HepG2 (cell line): ENCODE results near the gene PIK3R5. TPM values are rescaled to one million over a fixed set of nuclear protein-coding genes. Genes with fewer than 3 reads are reported as not detected.

Experiments used
- ATAC-seq: fragments of 200-7000 bp; cut with Tn5 transposase; 3 replicates; pipeline ENCODE4 v1.9.1; 2020; ENCODE audit warnings: mild to moderate bottlenecking, moderate library complexity
- BruUV-seq: library from RNA; stranded (reverse); fragments of 400-500 nt; replicated peaks from 2 replicates; lab custom pipeline; 2021; lab: Mats Ljungman, UMichigan
- CTCF ChIA-PET: fragments of 300-600 bp; formaldehyde crosslinking; extraction: SDS; loops from one replicate; lab custom pipeline; 2021; ENCODE audit warnings: low total read pairs, inconsistent platforms, low intra/inter-chr PET ratio; lab: Yijun Ruan, JAX
- POLR2A ChIA-PET: fragments of 350-600 bp; sonication (Branson Sonifier 250); formaldehyde crosslinking; loops from one replicate; lab custom pipeline; 2020; ENCODE audit warnings: antibody characterized with exemption, inconsistent platforms; lab: Yijun Ruan, JAX
- DNase-seq: peaks from one replicate; pipeline ENCODE4 v3.0.0-alpha.2; 2015; ENCODE audit warnings: low spot score
- FAIRE-seq: peaks from 3 replicates; lab custom pipeline; 2011; peaks lifted over from hg19 to GRCh38; lab: Jason Lieb, UNC
- H2AFZ ChIP-seq: one replicate; pipeline ENCODE4 v1.6.1; 2011; ENCODE audit warnings: low read length, inconsistent platforms
- H3K27ac ChIP-seq: fragments of 300-600 bp; 3 replicates; pipeline ENCODE4 v1.8.0; 2011; ENCODE audit warnings: mixed run types, mild to moderate bottlenecking, mixed read lengths, low read length, inconsistent platforms; ENCODE audit not compliant: insufficient read depth; ENCODE audit errors: extremely low read length
- H3K27me3 ChIP-seq, 2 experiments: fragments of 200-600 bp in 1 of 2; 2 replicates in 1 of 2; 3 replicates in 1 of 2; pipeline versions ENCODE4 v1.6.0 to v1.8.0; 2011; ENCODE audit warnings: low read length in 2 of 2, mild to moderate bottlenecking in 2 of 2, moderate library complexity in 2 of 2, inconsistent platforms in 1 of 2; ENCODE audit not compliant: insufficient read depth in 2 of 2, control insufficient read depth in 1 of 2
- H3K36me3 ChIP-seq, 2 experiments: fragments of 200-600 bp in 1 of 2; replicated peaks in 1 of 2; 2 replicates in 1 of 2; 3 replicates in 1 of 2; pipeline versions ENCODE4 v1.5.1 to v1.8.0; 2011; ENCODE audit warnings: low read length in 2 of 2, inconsistent platforms in 1 of 2; ENCODE audit not compliant: insufficient read depth in 2 of 2, control insufficient read depth in 1 of 2
- H3K4me1 ChIP-seq: 2 replicates; pipeline ENCODE4 v1.5.1; 2012; ENCODE audit warnings: low read length, inconsistent platforms; ENCODE audit not compliant: insufficient read depth
- H3K4me2 ChIP-seq: 2 replicates; pipeline ENCODE4 v1.6.0; 2011; ENCODE audit warnings: low read depth, low read length, inconsistent platforms
- H3K4me3 ChIP-seq, 3 experiments: fragments of 200-600 bp in 1 of 3; sonication (generic), shearing (Covaris generic) in 1 of 3; replicated peaks in 1 of 3; 2 replicates each; pipeline ENCODE4 v1.5.1; 2011 to 2016; ENCODE audit warnings: low read length in 3 of 3, inconsistent platforms in 2 of 3, low read depth in 2 of 3, mild to moderate bottlenecking in 2 of 3, control low read depth in 1 of 3, mixed read lengths in 1 of 3; ENCODE audit not compliant: insufficient read depth in 1 of 3
- H3K79me2 ChIP-seq: one replicate; pipeline ENCODE4 v1.6.1; 2011; ENCODE audit warnings: low read length, inconsistent platforms; ENCODE audit not compliant: insufficient read depth
- H3K9ac ChIP-seq: 2 replicates; pipeline ENCODE4 v1.6.0; 2011; ENCODE audit warnings: mild to moderate bottlenecking, low read depth, low read length, inconsistent platforms; ENCODE audit not compliant: insufficient read depth
- H3K9me3 ChIP-seq: 2 replicates; pipeline ENCODE4 v1.5.1; 2012; ENCODE audit warnings: mild to moderate bottlenecking, low read length
- H4K20me1 ChIP-seq: 2 replicates; pipeline ENCODE4 v1.6.0; 2011; ENCODE audit warnings: inconsistent platforms, mild to moderate bottlenecking, low read length, moderate library complexity; ENCODE audit not compliant: insufficient read depth
- ATF7-NPFF ChIP-seq: sonication (generic); formaldehyde crosslinking; IDR thresholded peaks from 2 replicates; pipeline ENCODE4 v1.8.1; 2023; ENCODE audit warnings: mild to moderate bottlenecking, low read depth, missing genetic modification reagents, moderate library complexity
- FOXO1 ChIP-seq: sonication (generic); formaldehyde crosslinking; IDR thresholded peaks from 2 replicates; pipeline ENCODE4 v1.4.0; 2020; ENCODE audit warnings: missing genetic modification reagents
- HOXD1 ChIP-seq: sonication (generic); formaldehyde crosslinking; IDR thresholded peaks from 2 replicates; pipeline ENCODE4 v1.5.0; 2020; ENCODE audit warnings: missing genetic modification reagents
- JUNB ChIP-seq: sonication (generic); formaldehyde crosslinking; IDR thresholded peaks from 2 replicates; pipeline ENCODE4 v1.8.0; 2022; ENCODE audit warnings: missing genetic modification reagents, mild to moderate bottlenecking, borderline replicate concordance
- KDM4B ChIP-seq: sonication (generic); formaldehyde crosslinking; IDR thresholded peaks from 2 replicates; pipeline ENCODE4 v1.4.0; 2020; ENCODE audit warnings: missing genetic modification reagents
- MATR3 ChIP-seq: sonication (generic); formaldehyde crosslinking; IDR thresholded peaks from 2 replicates; pipeline ENCODE4 v1.4.0; 2020; ENCODE audit warnings: missing genetic modification reagents
- MAZ ChIP-seq, 2 experiments: sonication (generic) in 1 of 2; formaldehyde crosslinking in 1 of 2; IDR thresholded peaks; 2 replicates each; pipeline versions ENCODE4 v1.5.0 to v1.6.1; 2012 to 2020; ENCODE audit warnings: low read depth in 2 of 2, mild to moderate bottlenecking in 2 of 2, borderline replicate concordance in 1 of 2, improper control_type of control experiment in 1 of 2, low read length in 1 of 2, missing genetic modification reagents in 1 of 2, moderate library complexity in 1 of 2
- SOX6 ChIP-seq, 2 experiments: fragments of 450-650 bp in 1 of 2; sonication (generic) in 1 of 2; formaldehyde crosslinking in 1 of 2; IDR thresholded peaks; 2 replicates each; pipeline versions ENCODE4 v1.4.0 to v1.6.1; 2017 to 2020; ENCODE audit warnings: antibody characterized with exemption in 1 of 2, mild to moderate bottlenecking in 1 of 2, missing genetic modification reagents in 1 of 2
- SP1 ChIP-seq, 2 experiments: fragments of 450-650 bp in 1 of 2; sonication (generic) in 1 of 2; formaldehyde crosslinking in 1 of 2; IDR thresholded peaks; 2 replicates each; pipeline versions ENCODE4 v1.4.0 to v1.6.1; 2016 to 2020; ENCODE audit warnings: missing genetic modification reagents in 1 of 2
- SRF ChIP-seq: IDR thresholded peaks from 2 replicates; pipeline ENCODE4 v1.6.1; 2011; ENCODE audit warnings: mild to moderate bottlenecking, low read depth, low read length, moderate library complexity
- TRAFD1 ChIP-seq: sonication (generic); formaldehyde crosslinking; IDR thresholded peaks from 2 replicates; pipeline ENCODE4 v1.5.1; 2020; ENCODE audit warnings: missing genetic modification reagents, mild to moderate bottlenecking, borderline replicate concordance
- ZC3H4 ChIP-seq: sonication (generic); formaldehyde crosslinking; IDR thresholded peaks from 2 replicates; pipeline ENCODE4 v1.4.0; 2020; ENCODE audit warnings: missing genetic modification reagents, borderline replicate concordance
- ZNF256 ChIP-seq: sonication (generic); formaldehyde crosslinking; conservative IDR thresholded peaks from 2 replicates; pipeline ENCODE4 v1.4.0; 2020; ENCODE audit warnings: missing genetic modification reagents
- ZNF563 ChIP-seq: sonication (generic); formaldehyde crosslinking; IDR thresholded peaks from 2 replicates; pipeline ENCODE4 v1.8.0; 2022; ENCODE audit warnings: mild to moderate bottlenecking, moderate library complexity, missing genetic modification reagents
- ZNF570 ChIP-seq: sonication (generic); formaldehyde crosslinking; IDR thresholded peaks from 2 replicates; pipeline ENCODE4 v1.4.0; 2020; ENCODE audit warnings: mild to moderate bottlenecking, missing genetic modification reagents, borderline replicate concordance
- WGBS: methylation state at CpG from one replicate; pipeline ENCODE4 v1.1.6; 2017; ENCODE audit warnings: low lambda C conversion rate; 5-methylcytosine and 5-hydroxymethylcytosine counted together
- in situ Hi-C: cut with HindIII; loops from 2 replicates; pipeline ENCODE4 v1.10.0; 2017; ENCODE audit warnings: low pct_unique_long_range_greater_than_20kb; ENCODE audit not compliant: extremely low pct_ligation_motif_present
- intact Hi-C: fragments of 100-400 bp; cut with micrococcal nuclease; formaldehyde crosslinking; loops from one replicate; pipeline ENCODE4 v1.10.0; 2022; ENCODE audit not compliant: unreplicated experiment
- polyA plus RNA-seq, 8 experiments: library from polyadenylated mRNA; depleted of rRNA in 3 of 8; stranded (reverse) in 7 of 8; unstranded in 1 of 8; fragments of >200 nt; fragmentation: Illumina TruSeq in 4 of 8; extraction: Trizol in 4 of 8; gene quantifications; 2 replicates each; pipeline versions ENCODE4 v1.2.1 to v1.2.3, GENCODE V29; 2011 to 2016; ENCODE audit warnings: low read depth in 4 of 8, missing spikeins in 1 of 8, mixed read lengths in 1 of 8; ENCODE audit not compliant: insufficient read depth in 1 of 8
- total RNA-seq, 5 experiments: library from RNA; depleted of rRNA; stranded (reverse); fragments of >200 nt; fragmentation: Illumina TruSeq; extraction: Trizol; gene quantifications; 2 replicates each; pipeline ENCODE4 v1.2.3, GENCODE V29; 2016; ENCODE audit warnings: low read depth in 1 of 5

The PIK3R5 gene
- total and polyA plus RNA-seq, 2 of the 13 experiments (the other 11 are each of a cell fraction or from before 2014, with no cell fraction given) = not detected

- WGBS = 64% methylated on average over 1 of the region's 1 CpG
- Histone ChIP-seq H3K27me3 (peaks cover 11 to 53% of the 10 kb centered on the region in 2 experiments), H4K20me1 (no peaks in the 10 kb centered on the region), H3K4me2 (no peak overlapping the region), H3K9me3 (no peaks in the 10 kb centered on the region), H3K4me3 (no peak overlapping the region), H3K36me3 (no peaks in the 10 kb centered on the region), H3K4me1 (peaks cover 18% of the 10 kb centered on the region), H3K9ac (no peak overlapping the region), H3K79me2 (no peaks in the 10 kb centered on the region), H3K27ac (no peak overlapping the region), H2AFZ (no peak overlapping the region)
- intact Hi-C loops = no loop called here
- BruUV-seq = no TSS peak
- POLR2A ChIA-PET = no interaction called here
- DNase-seq (no peak), ATAC-seq (no peak), FAIRE-seq (no peak)
- in situ Hi-C loops = no loop called here
- CTCF ChIA-PET = no interaction called here
- no peak for TF ChIP-seq SP1 (IDR thresholded peaks at IDR 0.05)
- TF ChIP-seq SP1 (CRISPR knock-in tag; IDR thresholded peaks at IDR 0.05) = no peak
- TF ChIP-seq KDM4B = no peak
- TF ChIP-seq TRAFD1 (CRISPR knock-in tag) = no peak
- no peak for TF ChIP-seq ZNF563 (CRISPR knock-in tag)
- no peak for TF ChIP-seq HOXD1 (CRISPR knock-in tag)
- no peak for TF ChIP-seq ZNF256 (CRISPR knock-in tag)
- no peak for TF ChIP-seq FOXO1 (CRISPR knock-in tag)
- TF ChIP-seq SRF = no peak
- no peak for TF ChIP-seq JUNB (CRISPR knock-in tag)
- TF ChIP-seq MAZ (IDR thresholded peaks at IDR 0.05; ENCODE audit: borderline replicate concordance, low read depth, low read length) = no peak
- TF ChIP-seq MAZ (CRISPR knock-in tag; IDR thresholded peaks at IDR 0.05; ENCODE audit: low read depth) = no peak
- TF ChIP-seq ATF7-NPFF (CRISPR knock-in tag) = no peak
- no peak for TF ChIP-seq SOX6 (IDR thresholded peaks at IDR 0.05)
- no peak for TF ChIP-seq SOX6 (CRISPR knock-in tag; IDR thresholded peaks at IDR 0.05)
- no peak for TF ChIP-seq ZC3H4 (CRISPR knock-in tag)
- TF ChIP-seq ZNF570 (CRISPR knock-in tag) = no peak
- TF ChIP-seq MATR3 = no peak
These were observed 97.4 kb downstream of the PIK3R5 start for GRCh38 chr17:8868092-8868491.
